ENCODE results near the gene SSTR4. TPM values are rescaled to one million over a fixed set of nuclear protein-coding genes. Genes with fewer than 3 reads are reported as not detected.

The SSTR4 gene
- total and polyA plus RNA-seq, 4 donors: 0.06 TPM; not detected in 3

DNA sequence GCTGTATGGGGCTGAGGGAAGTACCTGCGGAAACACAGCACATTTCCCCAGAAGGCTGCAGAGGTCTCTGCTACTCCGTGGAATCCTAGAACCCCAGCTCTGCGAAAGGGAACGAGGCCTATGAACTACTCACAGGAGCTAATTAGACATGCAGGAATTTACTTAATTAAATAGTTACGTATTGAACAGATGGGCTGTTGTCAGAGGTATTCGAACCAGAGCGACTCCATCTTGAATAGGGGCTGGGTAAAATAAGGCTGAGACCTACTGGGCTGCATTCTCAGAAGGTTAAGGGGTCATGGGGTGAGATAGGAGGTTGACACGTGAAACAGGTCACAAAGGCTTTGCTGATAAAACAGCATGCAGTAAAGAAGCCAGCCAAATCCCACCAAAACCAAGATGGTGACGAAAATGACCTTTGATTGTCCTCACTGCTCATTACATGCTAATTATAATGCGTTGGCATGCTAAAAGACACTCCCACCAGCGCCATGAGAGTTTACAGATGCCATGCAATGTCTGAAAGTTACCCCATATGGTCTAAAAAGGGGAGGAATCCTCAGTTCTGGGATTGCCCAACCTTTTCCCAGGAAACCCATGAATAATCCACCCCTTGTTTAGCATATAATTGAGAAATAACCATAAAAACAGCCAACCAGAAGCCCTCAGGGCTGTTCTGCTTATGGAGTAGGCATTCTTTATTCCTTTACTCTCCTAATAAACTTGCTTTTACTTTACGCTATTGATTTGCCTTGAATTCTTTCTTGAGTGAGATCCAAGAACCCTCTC lies 14.7 kb upstream of the SSTR4 start:
- H3K9me3 ChIP-seq (ENCODE audit: control insufficient read depth in 4 of 4, insufficient read depth in 3 of 4, low read length in 3 of 4): no peaks in the 10 kb centered on the region
- TF ChIP-seq, protein P1, sequence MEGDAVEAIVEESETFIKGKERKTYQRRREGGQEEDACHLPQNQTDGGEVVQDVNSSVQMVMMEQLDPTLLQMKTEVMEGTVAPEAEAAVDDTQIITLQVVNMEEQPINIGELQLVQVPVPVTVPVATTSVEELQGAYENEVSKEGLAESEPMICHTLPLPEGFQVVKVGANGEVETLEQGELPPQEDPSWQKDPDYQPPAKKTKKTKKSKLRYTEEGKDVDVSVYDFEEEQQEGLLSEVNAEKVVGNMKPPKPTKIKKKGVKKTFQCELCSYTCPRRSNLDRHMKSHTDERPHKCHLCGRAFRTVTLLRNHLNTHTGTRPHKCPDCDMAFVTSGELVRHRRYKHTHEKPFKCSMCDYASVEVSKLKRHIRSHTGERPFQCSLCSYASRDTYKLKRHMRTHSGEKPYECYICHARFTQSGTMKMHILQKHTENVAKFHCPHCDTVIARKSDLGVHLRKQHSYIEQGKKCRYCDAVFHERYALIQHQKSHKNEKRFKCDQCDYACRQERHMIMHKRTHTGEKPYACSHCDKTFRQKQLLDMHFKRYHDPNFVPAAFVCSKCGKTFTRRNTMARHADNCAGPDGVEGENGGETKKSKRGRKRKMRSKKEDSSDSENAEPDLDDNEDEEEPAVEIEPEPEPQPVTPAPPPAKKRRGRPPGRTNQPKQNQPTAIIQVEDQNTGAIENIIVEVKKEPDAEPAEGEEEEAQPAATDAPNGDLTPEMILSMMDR (IDR thresholded peaks at IDR 0.05; ENCODE audit: control extremely low read depth, extremely low read depth): no peak
- no peak for DNase-seq
- WGBS, 2 donors: 94% methylated on average over 12 of the region's 12 CpGs
- no peak for ATAC-seq (ENCODE audit: insufficient read depth, low FRiP score)
- H3K9ac ChIP-seq (ENCODE audit: insufficient read depth in 1 of 2, low read length in 2 of 2): no peak overlapping the region
- no peak overlapping the region for H3K4me3 ChIP-seq
- no peak overlapping the region for H3K27ac ChIP-seq (ENCODE audit: low read depth in 1 of 2, low read length in 1 of 2)
- H3K4me1 ChIP-seq (ENCODE audit: control insufficient read depth in 5 of 5, insufficient read depth in 5 of 5, low read length in 5 of 5): peaks cover 0 to 6% (median 0%) of the 10 kb centered on the region in 5 donors
- no peaks in the 10 kb centered on the region for H3K27me3 ChIP-seq (ENCODE audit: control insufficient read depth in 3 of 3, insufficient read depth in 3 of 3, low read length in 2 of 3)
- no peaks in the 10 kb centered on the region for H3K36me3 ChIP-seq (ENCODE audit: control insufficient read depth in 4 of 4, insufficient read depth in 4 of 4, low read length in 4 of 4)

DNA sequence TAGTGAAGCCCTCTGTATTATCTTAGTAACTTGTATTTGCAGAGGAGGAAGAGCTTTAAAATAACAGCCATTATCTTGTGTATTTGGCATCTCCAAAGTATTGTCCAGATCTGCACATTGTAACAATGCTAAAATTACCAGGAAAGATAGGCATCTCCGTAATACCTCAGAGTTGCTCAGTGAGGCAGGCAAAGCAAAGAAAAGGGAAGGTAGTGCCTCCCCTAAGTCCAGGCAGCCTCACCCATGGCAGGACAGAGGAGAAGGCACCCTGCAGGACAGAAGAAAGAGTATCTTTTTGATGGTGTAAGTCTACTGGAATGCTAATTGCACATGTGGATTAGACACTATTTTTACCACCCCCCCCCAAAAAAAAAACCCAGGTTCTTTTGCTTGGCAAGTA lies 13.6 kb upstream of the SSTR4 start:
- Histone ChIP-seq H3K4me1 (ENCODE audit: control insufficient read depth in 5 of 5, insufficient read depth in 5 of 5, low read length in 5 of 5) (peaks cover 0 to 6% (median 0%) of the 10 kb centered on the region in 5 donors), H3K27ac (ENCODE audit: low read depth in 1 of 2, low read length in 1 of 2) (no peak overlapping the region), H3K4me3 (no peak overlapping the region), H3K36me3 (ENCODE audit: control insufficient read depth in 4 of 4, insufficient read depth in 4 of 4, low read length in 4 of 4) (no peaks in the 10 kb centered on the region), H3K27me3 (ENCODE audit: control insufficient read depth in 3 of 3, insufficient read depth in 3 of 3, low read length in 2 of 3) (no peaks in the 10 kb centered on the region), H3K9me3 (ENCODE audit: control insufficient read depth in 4 of 4, insufficient read depth in 3 of 4, low read length in 3 of 4) (no peaks in the 10 kb centered on the region), H3K9ac (ENCODE audit: insufficient read depth in 1 of 2, low read length in 2 of 2) (no peak overlapping the region)
- ATAC-seq (ENCODE audit: insufficient read depth, low FRiP score) (no peak), DNase-seq (no peak)
- TF ChIP-seq, protein P1 (IDR thresholded peaks at IDR 0.05; ENCODE audit: control extremely low read depth, extremely low read depth): no peak
- WGBS, 2 donors: 79 to 80% methylated on average over 1 of the region's 1 CpG

DNA sequence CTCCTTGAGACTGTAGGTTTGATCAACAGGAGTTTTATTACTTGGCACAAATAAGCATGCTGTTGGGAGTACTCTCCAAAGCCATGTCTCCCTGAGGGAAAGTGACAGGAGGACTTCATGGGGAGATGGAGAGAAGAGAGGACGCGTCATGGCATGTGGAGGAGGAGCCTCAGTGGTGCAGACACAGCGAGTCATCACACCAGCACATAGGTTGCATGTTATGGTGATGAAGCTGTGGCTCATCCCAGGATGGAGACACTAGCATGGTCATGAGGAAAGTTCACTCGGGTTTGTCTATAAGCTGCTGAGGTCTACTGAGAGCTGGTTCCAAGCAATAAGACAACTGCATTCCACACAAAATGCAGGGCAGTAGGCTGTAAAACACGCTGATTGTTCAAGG lies 13.2 kb upstream of the SSTR4 start:
- Histone ChIP-seq H3K27ac (ENCODE audit: low read depth in 1 of 2, low read length in 1 of 2) (no peak overlapping the region), H3K27me3 (ENCODE audit: control insufficient read depth in 3 of 3, insufficient read depth in 3 of 3, low read length in 2 of 3) (no peaks in the 10 kb centered on the region), H3K4me3 (no peak overlapping the region), H3K9me3 (ENCODE audit: control insufficient read depth in 4 of 4, insufficient read depth in 3 of 4, low read length in 3 of 4) (peaks cover 0 to 2% (median 0%) of the 10 kb centered on the region in 4 donors), H3K36me3 (ENCODE audit: control insufficient read depth in 4 of 4, insufficient read depth in 4 of 4, low read length in 4 of 4) (no peaks in the 10 kb centered on the region), H3K9ac (ENCODE audit: insufficient read depth in 1 of 2, low read length in 2 of 2) (no peak overlapping the region), H3K4me1 (ENCODE audit: control insufficient read depth in 5 of 5, insufficient read depth in 5 of 5, low read length in 5 of 5) (peaks cover 0 to 6% (median 0%) of the 10 kb centered on the region in 5 donors)
- 92 to 97% methylated on average over 5 of the region's 5 CpGs for WGBS, 2 donors
- TF ChIP-seq, protein P1 (IDR thresholded peaks at IDR 0.05; ENCODE audit: control extremely low read depth, extremely low read depth): no peak
- ATAC-seq (ENCODE audit: insufficient read depth, low FRiP score) (no peak), DNase-seq (no peak)

All from lung (tissue), 12 donors.